Activated CD4-positive, alpha-beta T cell treated with anti-CD3 and anti-CD28 coated beads for 36 hours (primary cell): ENCODE results near the gene AP2B1. TPM values are rescaled to one million over a fixed set of nuclear protein-coding genes. Genes with fewer than 3 reads are reported as not detected.

Source experiments
- ATAC-seq: fragments of 200-7000 bp; cut with Tn5 transposase; one replicate; pipeline ENCODE4 v1.10.0; 2021; ENCODE audit warnings: mild to moderate bottlenecking, moderate library complexity
- CTCF ChIA-PET: fragments of 350-600 bp; sonication (Branson Sonifier 250); formaldehyde crosslinking; loops from one replicate; lab custom pipeline; 2021; ENCODE audit warnings: antibody characterized with exemption; lab: Charles Lee
- POLR2A ChIA-PET: fragments of 350-600 bp; sonication (Branson Sonifier 250); formaldehyde crosslinking; loops from one replicate; lab custom pipeline; 2021; ENCODE audit warnings: antibody characterized with exemption, inconsistent platforms; lab: Charles Lee
- DNase-seq: peaks from one replicate; pipeline ENCODE4 v3.0.0-alpha.2; 2020
- H3K27ac Mint-ChIP-seq: one replicate; pipeline ENCODE4 v1.8.0; 2021; ENCODE audit warnings: mixed read lengths
- H3K27me3 Mint-ChIP-seq: one replicate; pipeline ENCODE4 v1.8.0; 2021; ENCODE audit warnings: mixed read lengths
- H3K36me3 Mint-ChIP-seq: one replicate; pipeline ENCODE4 v1.8.0; 2021; ENCODE audit warnings: low read depth, mixed read lengths
- H3K4me1 Mint-ChIP-seq: one replicate; pipeline ENCODE4 v1.8.0; 2021; ENCODE audit warnings: mixed read lengths
- H3K4me3 Mint-ChIP-seq: one replicate; pipeline ENCODE4 v1.8.0; 2021; ENCODE audit warnings: mild to moderate bottlenecking, moderate library complexity, mixed read lengths
- H3K9me3 Mint-ChIP-seq: one replicate; pipeline ENCODE4 v1.8.0; 2021; ENCODE audit warnings: low read depth, mixed read lengths
- intact Hi-C, 2 experiments: fragments of 100-400 bp; cut with DNase I in 1 of 2; cut with micrococcal nuclease in 1 of 2; formaldehyde crosslinking; loops; one replicate each; pipeline versions ENCODE4 v1.14.2 to v1.15.1; 2022 to 2024; cut with DNase I, micrococcal nuclease
- total RNA-seq, 2 experiments: library from RNA; stranded (reverse); gene quantifications; one replicate each; pipeline ENCODE4 v1.2.3, GENCODE V29; 2021

AP2B1 gene
- total RNA-seq = 100 to 1,000 TPM; 166 to 184 TPM

DNA sequence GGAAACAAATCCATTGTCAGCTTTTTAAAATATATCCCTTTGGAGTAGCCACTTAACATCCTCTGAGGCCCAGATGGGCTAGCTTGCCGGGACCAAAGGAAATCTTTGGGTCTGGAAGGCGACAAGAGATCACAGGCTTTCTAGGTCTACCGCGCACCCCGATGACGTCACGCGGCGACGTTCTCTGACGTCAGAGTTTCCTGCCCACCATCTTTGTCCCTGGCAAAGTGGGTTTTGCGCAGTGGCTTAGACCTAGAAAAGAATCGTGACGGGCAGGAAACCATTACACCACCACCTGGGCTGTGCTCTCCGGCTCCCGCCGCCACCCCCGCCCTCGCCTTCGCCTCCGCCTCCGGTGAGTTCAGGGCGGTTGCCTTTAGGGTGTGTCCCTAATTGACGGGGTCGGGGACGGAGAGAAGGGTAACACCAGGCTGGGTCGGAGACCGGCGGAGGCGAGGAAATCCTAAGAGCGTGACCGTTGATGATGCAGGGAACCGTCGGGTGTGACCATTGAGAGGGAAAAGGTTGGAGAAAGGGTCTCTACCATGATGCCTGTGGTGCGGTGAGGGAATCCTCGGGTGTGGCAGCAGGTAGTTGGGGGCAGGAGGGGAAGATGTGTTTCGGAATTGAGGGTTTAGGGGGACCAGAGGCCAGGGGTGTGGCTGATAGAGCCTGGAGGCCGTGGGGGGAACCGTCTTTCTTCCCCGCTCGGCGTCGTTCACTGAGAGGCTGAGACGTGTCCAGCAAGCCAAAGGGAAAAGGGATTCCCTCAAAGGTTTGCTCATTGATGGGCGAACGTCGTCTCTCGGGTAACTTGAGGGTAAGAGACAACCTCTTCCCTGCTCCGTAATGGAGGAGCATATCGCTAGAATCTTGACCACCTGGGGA is at the start of gene AP2B1:
TSS of gene AP2B1 (plus strand) at position 249 of the 888 bp plus-strand sequence. CDS start 6,709 bp downstream, outside the sequence.
- CTCF ChIA-PET = interaction anchor here (1.1 to 1.5 kb wide), 5 partner anchors 9 to 221 kb away, joined by 3 to 5 read pairs (median 4); partner anchors contain the start of genes PEX12 and SLFN12L
- POLR2A ChIA-PET = interaction anchor here (1.4 to 1.9 kb wide), 2 partner anchors 9 kb away, joined by 10 read pairs; partner anchors contain the start of gene PEX12
- H3K27ac Mint-ChIP-seq = peak within 1 kb of the TSS; percentile 98

DNA sequence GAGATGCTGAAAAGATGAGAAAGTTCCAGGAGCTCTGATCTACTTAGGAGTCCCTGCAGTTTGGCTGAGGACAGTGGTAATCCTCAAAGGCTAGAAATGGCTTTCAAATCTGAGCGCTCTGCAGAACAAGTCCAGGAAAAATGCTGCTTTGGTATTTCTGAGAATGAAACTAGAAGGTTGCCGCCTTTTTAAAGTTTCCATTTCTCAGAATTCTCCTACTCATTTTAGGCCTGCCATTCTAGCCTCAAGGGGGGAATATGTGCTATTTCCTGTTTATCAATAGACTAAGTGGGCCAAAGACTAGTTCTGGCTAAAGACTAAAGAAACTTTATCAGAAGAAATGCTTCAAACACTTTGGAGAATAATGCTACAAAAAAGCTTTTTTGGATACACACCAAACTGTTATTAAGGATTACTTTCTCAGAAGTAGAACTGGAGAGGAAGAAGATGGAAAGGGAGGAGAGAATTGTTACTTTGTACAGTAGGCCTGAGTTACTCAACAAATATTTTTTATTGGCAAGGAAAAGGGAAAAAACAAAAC is 49.5 kb upstream of the AP2B1 start, which contains the start of gene SLFN12L:
TSS of gene SLFN12L (minus strand) at position 78 of the 541 bp plus-strand sequence. CDS start 15,314 bp downstream, outside the sequence.
- peaks cover 22% of the 10 kb centered on the region for H3K36me3 Mint-ChIP-seq
- POLR2A ChIA-PET = interaction anchor here (0.7 to 5.1 kb wide), 3 partner anchors 165 to 421 kb away, joined by 3 to 32 read pairs (median 8); partner anchors contain the start of genes SLFN11 and SLFN5
- peak within 1 kb of the TSS; percentile 83 for H3K4me3 Mint-ChIP-seq
- intact Hi-C loops = loop anchor here (1.0 to 5.0 kb wide), 13 partner anchors 50 to 557 kb away; partner anchors contain the start of genes AP2B1 (in 1 of the 2), LIG3 (in 1 of the 2), SLFN12 (in 1 of the 2) and SLFN13 (in 1 of the 2)
- peak within 1 kb of the TSS; percentile 100 for H3K27ac Mint-ChIP-seq
- CTCF ChIA-PET = interaction anchor here (0.5 to 7.4 kb wide), 20 partner anchors 10 to 419 kb away, joined by 3 to 108 read pairs (median 4); partner anchors contain the start of genes AP2B1, PEX12, SLFN11 and SLFN14
- peak; percentile 59 for ATAC-seq
- H3K4me1 Mint-ChIP-seq = peaks cover 50% of the 10 kb centered on the region
- DNase-seq = peak; percentile 36
- H3K27me3 Mint-ChIP-seq = no peaks in the 10 kb centered on the region
- no peaks in the 10 kb centered on the region for H3K9me3 Mint-ChIP-seq

More for the DNA sequence above, at the start of gene AP2B1:
- Mint-ChIP-seq H3K4me1 (peaks cover 25% of the 10 kb centered on the region), H3K36me3 (peaks cover 10% of the 10 kb centered on the region), H3K27me3 (no peaks in the 10 kb centered on the region), H3K4me3 (peak within 1 kb of the TSS; percentile 98), H3K9me3 (no peaks in the 10 kb centered on the region)
- DNase-seq (peak; percentile 96), ATAC-seq (peak; percentile 94)
- intact Hi-C loops = loop anchor here (1.0 to 5.0 kb wide), 15 partner anchors 9 to 957 kb away; partner anchors contain the start of genes PEX12 (in 2 of the 2), GGNBP2 (in 1 of the 2), LIG3 (in 1 of the 2) and NLE1 (in 1 of the 2)

DNA sequence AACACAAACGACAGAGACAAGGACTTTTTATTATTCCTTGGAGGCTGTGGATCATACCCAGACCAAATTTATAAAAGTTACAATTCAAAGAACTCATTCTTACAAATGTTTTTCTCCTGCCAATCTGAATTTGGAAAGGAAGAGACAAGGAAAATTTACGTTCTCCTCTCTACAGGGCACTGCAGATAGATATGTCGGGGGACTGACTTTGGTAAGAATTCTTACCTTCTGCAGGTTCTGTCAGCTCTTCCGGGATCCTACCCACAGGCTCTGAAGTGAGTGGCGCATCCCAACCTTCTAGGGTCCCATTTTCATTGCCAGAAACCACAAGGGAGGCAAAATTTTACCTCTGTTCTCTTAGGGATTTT is 47.5 kb upstream of the AP2B1 start:
- Mint-ChIP-seq H3K27ac (peak overlapping the region; percentile 100), H3K27me3 (no peaks in the 10 kb centered on the region), H3K36me3 (peaks cover 14% of the 10 kb centered on the region), H3K4me3 (peak overlapping the region; percentile 62), H3K4me1 (peaks cover 44% of the 10 kb centered on the region), H3K9me3 (no peaks in the 10 kb centered on the region)
- ChIA-PET POLR2A (interaction anchor here (1.0 kb wide), 1 partner anchor 297 kb away, joined by 3 read pairs; the partner anchor contains the start of gene SLFN5), CTCF (interaction anchor here (0.6 to 7.4 kb wide), 24 partner anchors 8 to 369 kb away, joined by 3 to 108 read pairs (median 4); partner anchors contain the start of genes AP2B1, PEX12, SLFN11 and SLFN13)
- DNase-seq (no peak), ATAC-seq (no peak)
- intact Hi-C loops = loop anchor here (1.0 to 5.0 kb wide), 11 partner anchors 29 to 397 kb away; partner anchors contain the start of genes AP2B1 (in 1 of the 2), NLE1 (in 1 of the 2), PEX12 (in 1 of the 2) and SLFN11 (in 1 of the 2)

DNA sequence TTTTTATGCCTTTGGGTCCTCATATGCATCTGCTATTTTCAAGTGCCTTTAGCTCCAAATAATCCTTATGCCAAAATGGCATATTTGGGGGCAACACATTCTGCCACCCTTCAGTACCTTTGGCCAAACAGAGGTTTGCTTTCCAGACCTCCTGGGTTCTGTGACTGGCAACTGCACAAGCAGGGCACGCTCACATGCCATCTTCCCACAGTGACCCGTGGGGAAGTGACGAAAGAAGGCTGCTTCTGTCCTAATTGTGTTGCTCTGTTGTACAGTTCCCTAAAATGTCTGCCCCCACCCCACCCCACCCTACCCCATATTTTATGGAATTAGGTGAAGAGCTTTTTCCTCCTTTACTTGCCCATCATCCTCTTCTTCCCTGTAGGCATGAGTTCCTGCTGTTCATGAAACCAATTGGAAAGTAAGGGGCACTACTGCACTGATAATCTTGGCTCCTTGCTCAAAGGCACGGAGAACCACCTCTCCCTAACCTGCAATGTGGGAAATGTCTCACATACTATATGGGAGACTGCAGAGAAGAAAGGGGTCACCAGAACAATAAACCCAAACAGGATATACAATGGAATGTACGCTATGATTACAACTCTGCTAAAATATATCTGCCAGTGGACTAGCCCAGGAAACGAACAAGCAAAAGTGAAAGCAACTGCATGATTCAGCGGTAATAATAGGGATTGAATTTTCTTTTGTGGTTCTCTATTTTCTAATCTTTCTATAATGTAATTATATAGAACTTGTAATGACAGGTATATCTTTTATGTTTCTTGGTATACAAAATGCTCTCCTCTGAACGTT is 46.3 kb upstream of the AP2B1 start:
- peak; percentile 62 for DNase-seq
- Mint-ChIP-seq H3K36me3 (peaks cover 7% of the 10 kb centered on the region), H3K27ac (peak overlapping the region; percentile 100), H3K4me3 (peak overlapping the region; percentile 78), H3K4me1 (peaks cover 48% of the 10 kb centered on the region), H3K9me3 (no peaks in the 10 kb centered on the region), H3K27me3 (no peaks in the 10 kb centered on the region)
- ChIA-PET CTCF (interaction anchor here (0.6 to 2.4 kb wide), 5 partner anchors 229 to 372 kb away, joined by 3 to 15 read pairs (median 3); partner anchors contain the start of gene SLFN5), POLR2A (interaction anchor here (0.6 kb wide), 1 partner anchor 373 kb away, joined by 4 read pairs; no protein-coding TSS in a partner anchor)
- intact Hi-C loops = loop anchor here in 1 of 2 experiments (2.0 kb wide), 1 partner anchor 38 kb away; the partner anchor contains the start of gene PEX12
- ATAC-seq = no peak

DNA sequence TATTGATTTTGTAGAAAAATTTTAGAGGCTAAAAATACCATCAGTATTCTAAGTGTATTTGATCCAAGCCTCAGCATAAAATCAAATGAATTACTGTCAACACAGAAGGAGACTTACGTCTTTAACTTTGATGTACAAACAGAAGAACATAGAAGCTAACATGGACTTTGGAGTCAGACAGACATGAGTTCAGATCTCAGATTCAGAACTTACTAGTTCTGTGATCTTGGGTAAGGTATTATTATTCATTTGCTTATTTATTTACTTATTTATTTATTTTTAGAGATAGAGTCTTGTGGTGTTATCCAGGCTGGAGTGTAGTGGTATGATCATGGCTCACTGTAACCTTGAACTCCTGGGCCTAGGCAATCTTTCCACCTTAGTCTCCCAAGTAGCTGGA is 45.7 kb upstream of the AP2B1 start:
- H3K27ac Mint-ChIP-seq = peak overlapping the region; percentile 100
- peaks cover 48% of the 10 kb centered on the region for H3K4me1 Mint-ChIP-seq
- ATAC-seq (no peak), DNase-seq (no peak)
- H3K36me3 Mint-ChIP-seq = peaks cover 2% of the 10 kb centered on the region
- POLR2A ChIA-PET = interaction anchor here (0.6 kb wide), 1 partner anchor 374 kb away, joined by 4 read pairs; no protein-coding TSS in a partner anchor
- CTCF ChIA-PET = interaction anchor here (0.6 to 2.4 kb wide), 4 partner anchors 45 to 373 kb away, joined by 3 to 15 read pairs (median 3); partner anchors contain the start of gene AP2B1
- intact Hi-C loops = loop anchor here in 1 of 2 experiments (2.0 kb wide), 1 partner anchor 37 kb away; the partner anchor contains the start of gene PEX12
- H3K27me3 Mint-ChIP-seq = no peaks in the 10 kb centered on the region
- no peaks in the 10 kb centered on the region for H3K9me3 Mint-ChIP-seq
- peak overlapping the region; percentile 78 for H3K4me3 Mint-ChIP-seq

DNA sequence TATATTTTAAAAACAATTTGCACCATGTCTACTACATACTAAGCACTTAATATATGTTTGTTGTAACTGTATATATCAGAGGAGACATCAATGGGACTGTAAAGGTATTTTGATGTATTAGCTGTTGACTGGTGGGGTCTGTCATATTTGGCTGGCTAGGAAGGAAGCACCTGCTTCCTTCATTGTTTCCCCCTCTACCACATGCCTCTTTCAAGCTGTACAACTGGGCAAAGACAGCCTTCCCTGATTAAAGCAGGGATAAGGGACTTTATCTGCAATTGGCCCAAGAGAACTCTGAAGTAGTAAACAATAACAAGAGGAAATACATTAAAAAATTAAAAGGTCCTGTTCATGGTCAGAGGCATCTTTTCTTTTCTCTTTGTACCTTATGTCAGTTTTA is 44.1 kb upstream of the AP2B1 start:
- no peak for DNase-seq
- Mint-ChIP-seq H3K27me3 (no peaks in the 10 kb centered on the region), H3K4me3 (no peak overlapping the region), H3K27ac (no peak overlapping the region), H3K36me3 (no peaks in the 10 kb centered on the region), H3K4me1 (peaks cover 50% of the 10 kb centered on the region), H3K9me3 (no peaks in the 10 kb centered on the region)
- CTCF ChIA-PET = interaction anchor here (0.6 to 1.4 kb wide), 2 partner anchors 28 to 230 kb away, joined by 3 to 6 read pairs; no protein-coding TSS in a partner anchor
- POLR2A ChIA-PET = interaction anchor here (0.5 to 1.5 kb wide), 2 partner anchors 169 to 303 kb away, joined by 3 to 12 read pairs; partner anchors contain the start of gene SLFN11
- no peak for ATAC-seq
- intact Hi-C loops = no loop called here

DNA sequence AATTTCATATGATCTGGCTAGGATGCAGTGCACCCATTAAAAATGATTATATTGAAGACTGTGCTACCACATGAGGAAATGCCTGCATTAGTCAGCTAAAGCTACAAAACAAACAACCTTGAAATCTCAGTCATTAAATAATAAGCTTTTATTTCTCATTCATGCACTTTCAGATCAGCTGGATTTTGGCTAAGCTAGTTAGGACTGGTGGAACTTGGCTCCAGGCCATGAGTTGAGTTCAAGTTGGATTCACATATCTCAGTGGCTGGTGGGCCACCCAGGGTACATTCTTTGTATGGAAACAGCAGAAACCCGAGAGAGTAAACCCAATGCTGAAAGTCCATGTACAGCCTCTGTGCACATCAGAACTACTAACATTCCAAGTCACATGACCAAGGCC is 43.3 kb upstream of the AP2B1 start:
- Mint-ChIP-seq H3K27me3 (no peaks in the 10 kb centered on the region), H3K36me3 (no peaks in the 10 kb centered on the region), H3K9me3 (no peaks in the 10 kb centered on the region), H3K4me3 (no peak overlapping the region), H3K27ac (no peak overlapping the region), H3K4me1 (peaks cover 42% of the 10 kb centered on the region)
- intact Hi-C loops = no loop called here
- POLR2A ChIA-PET = no interaction called here
- DNase-seq (no peak), ATAC-seq (no peak)
- CTCF ChIA-PET = interaction anchor here (1.2 to 1.5 kb wide), 3 partner anchors 76 to 230 kb away, joined by 3 to 6 read pairs (median 4); no protein-coding TSS in a partner anchor

DNA sequence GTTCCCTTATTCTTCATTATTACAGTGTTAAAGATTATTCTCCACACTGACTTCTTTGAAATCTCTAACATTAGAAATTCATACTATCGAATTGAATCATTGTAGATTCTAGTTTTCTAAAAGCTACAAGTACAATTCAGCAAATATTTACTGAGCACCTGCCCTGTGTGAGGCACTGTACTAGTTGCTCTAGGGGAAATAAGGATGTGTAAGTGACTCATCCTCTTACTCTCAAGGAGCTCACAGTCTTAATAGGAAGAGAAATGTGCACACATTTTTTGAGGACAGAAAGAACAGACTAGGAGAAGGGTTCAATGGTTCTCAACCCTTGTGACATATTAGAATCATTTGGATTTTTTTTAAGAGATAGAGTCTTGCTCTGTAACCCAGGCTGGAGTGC is 42.0 kb upstream of the AP2B1 start:
- Mint-ChIP-seq H3K36me3 (no peaks in the 10 kb centered on the region), H3K27me3 (no peaks in the 10 kb centered on the region), H3K4me1 (peaks cover 34% of the 10 kb centered on the region), H3K27ac (no peak overlapping the region), H3K9me3 (no peaks in the 10 kb centered on the region), H3K4me3 (no peak overlapping the region)
- POLR2A ChIA-PET = no interaction called here
- DNase-seq (no peak), ATAC-seq (peak; percentile 38)
- CTCF ChIA-PET = interaction anchor here (0.8 to 1.2 kb wide), 2 partner anchors 12 to 77 kb away, joined by 3 to 4 read pairs; no protein-coding TSS in a partner anchor
- intact Hi-C loops = no loop called here

DNA sequence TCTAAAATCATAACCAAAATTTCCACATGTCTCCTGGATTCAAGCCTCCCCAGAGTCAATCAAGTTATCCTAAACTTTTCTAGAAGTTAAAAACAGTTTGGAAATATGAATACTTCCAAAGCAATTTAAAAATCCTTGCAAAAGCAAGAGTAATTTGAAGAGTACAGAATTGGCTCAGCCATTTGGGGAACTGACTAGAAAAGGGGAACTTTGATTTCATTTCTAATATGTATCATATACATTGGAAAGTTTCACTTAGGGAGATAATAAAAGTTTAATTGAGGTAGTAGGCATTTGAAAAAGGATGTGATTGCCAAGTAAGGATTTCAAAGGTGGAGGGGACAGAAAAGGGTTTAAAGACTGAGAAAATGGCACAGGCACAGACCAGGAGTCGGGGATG is 40.6 kb upstream of the AP2B1 start:
- ChIA-PET CTCF (no interaction called here), POLR2A (no interaction called here)
- DNase-seq (no peak), ATAC-seq (peak; percentile 39)
- H3K27ac Mint-ChIP-seq = no peak overlapping the region
- H3K27me3 Mint-ChIP-seq = no peaks in the 10 kb centered on the region
- H3K4me3 Mint-ChIP-seq = no peak overlapping the region
- H3K9me3 Mint-ChIP-seq = no peaks in the 10 kb centered on the region
- H3K4me1 Mint-ChIP-seq = peaks cover 27% of the 10 kb centered on the region
- intact Hi-C loops = no loop called here
- H3K36me3 Mint-ChIP-seq = no peaks in the 10 kb centered on the region
